ENCODE measurements around the gene CACNA1D.
"Not testable (repeated sequence)": the region's sequence is repeated elsewhere in the genome, so short reads cannot be mapped to it uniquely, and the experiment has no call there.

DNA sequence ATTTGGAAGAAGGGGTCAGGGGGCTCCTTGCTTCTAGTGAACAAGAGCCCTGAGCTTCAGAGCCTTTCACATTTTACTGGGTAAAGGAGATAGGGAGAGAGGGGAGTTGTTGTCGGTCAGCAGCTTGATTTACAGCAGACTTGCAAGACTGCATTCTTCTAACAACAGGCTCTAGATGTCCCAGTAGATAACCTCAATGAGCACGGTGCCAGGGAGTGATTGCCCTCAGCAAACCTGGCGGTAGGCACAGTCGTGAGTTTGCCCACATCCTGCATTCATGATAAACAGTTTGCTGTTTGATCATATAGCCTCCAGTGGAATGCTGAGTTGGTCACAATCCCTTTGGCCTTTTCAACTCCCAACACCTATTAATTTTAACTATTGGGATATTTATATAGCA is 170.4 kb downstream of the CACNA1D start:
- not testable (repeated sequence) for TF ChIP-seq POLR2A (IDR thresholded peaks at IDR 0.05; ENCODE audit: low read depth, low read length); POLR2AphosphoS5 (IDR thresholded peaks at IDR 0.05; ENCODE audit: low read depth, low read length); TAF1 (IDR thresholded peaks at IDR 0.05; ENCODE audit: borderline replicate concordance, low read depth, low read length)

Data from GM12892 (cell line).